Right kidney (tissue), 1 donor: Measurements from ENCODE around the gene UVSSA.
"Not testable (repeated sequence)": the region's sequence is repeated elsewhere in the genome, so short reads cannot be mapped to it uniquely, and the experiment has no call there.

Source experiments
- DNase-seq: peaks from one replicate; pipeline ENCODE4 v3.0.0-alpha.2; 2016

Gene UVSSA

DNA sequence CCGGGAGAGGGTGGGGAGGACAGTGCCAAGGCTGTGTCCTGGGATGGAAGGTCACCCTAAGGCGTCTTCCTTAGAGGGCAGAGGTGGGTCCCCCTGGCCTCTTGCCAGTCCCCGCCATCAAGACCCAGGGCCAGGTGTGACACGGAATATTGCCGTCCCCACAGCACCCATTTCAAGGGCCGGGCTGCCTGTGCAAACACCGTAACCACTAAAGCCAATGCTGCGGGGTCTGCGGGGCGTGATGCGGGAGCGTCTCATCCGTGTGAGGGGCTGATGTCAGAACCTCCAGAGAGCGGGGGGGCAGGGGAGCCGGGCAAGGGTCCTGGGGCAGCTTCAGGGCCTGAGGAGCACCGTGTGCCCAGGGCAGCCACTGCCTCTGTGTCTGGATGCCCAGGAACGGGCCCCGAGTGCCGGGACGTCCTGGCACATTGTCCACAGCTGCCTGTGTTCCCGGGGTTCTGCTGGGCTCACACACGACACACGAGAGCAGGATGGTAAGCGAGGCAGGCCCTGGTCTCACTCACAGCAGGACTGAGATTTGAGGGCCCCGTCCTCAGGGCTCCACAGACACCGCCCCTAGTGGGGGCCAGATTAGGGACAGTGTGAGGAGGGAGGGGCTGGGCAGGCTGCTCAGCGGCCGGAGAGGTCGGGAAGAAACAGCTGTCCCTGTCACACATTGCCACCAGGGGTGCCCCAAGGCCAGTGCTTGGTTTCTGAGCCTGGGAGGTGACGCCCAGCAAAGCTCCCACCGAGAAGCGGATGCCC, 30.0 kb downstream of the UVSSA start:
- DNase-seq: no peak

DNA sequence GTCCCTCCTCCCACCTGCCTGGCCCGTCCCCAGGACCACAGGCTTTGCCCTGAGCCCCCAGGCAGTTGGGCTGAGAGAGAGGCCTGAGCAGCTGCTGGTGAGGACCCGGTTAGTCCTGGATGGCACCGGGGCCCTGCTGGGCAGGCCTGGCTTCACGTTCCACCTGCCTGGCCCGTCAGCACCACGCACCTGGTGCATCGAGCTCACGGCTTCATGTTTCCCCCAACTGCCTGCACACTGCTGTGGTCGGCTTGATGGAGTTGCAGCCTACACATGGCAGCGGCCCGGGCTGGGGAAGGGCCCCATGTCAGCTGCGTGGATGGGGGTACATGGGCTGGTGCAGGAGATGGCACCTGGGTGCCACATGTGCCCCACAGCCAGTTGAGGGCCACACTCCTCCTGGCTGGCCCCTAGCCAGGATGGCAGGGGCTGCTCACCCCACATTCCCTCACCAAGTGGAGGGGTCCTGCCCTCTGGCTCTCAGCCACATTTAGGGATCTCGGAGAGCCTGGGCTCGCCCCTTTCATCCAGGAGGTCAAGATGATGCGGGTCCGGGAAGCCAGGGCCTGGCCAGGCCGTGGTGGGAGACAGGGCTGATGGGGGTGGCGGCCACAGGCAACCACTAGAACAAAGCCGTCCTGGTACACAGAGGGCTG, 30.7 kb downstream of the UVSSA start:
- DNase-seq: no peak

DNA sequence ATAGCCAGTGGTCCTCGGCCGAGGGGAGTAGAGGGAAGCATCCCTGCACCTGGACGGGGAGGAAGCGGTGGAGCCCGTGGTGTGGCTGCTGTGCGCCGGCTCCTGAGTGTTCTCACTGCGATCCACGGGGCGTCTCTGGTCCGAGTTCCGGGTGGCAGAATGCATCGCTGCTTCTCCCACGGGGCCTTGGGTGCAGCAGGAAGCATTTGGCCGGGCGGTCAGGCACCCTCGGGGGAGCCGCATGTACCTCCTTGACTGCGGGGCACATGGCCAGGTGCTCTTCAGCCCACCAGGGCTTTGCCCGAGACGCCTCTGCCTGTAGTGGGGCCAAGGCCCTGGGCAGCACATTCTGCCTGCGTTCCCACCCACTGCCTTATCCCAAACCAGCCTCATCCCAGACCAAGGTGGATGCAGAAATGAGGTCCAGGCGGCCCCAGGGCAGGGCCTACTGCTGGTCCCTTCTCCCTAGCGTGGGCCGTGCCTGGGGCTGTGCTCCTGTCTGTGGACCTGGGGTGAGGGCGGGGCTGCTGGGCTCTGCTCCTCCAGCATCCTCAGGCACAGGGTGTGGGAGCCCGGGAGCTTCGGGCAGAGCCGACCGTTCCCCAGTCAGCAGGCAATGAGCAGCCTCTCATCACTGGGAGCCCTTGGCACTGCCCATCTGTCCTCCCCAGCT, 31.7 kb downstream of the UVSSA start:
- no peak for DNase-seq

DNA sequence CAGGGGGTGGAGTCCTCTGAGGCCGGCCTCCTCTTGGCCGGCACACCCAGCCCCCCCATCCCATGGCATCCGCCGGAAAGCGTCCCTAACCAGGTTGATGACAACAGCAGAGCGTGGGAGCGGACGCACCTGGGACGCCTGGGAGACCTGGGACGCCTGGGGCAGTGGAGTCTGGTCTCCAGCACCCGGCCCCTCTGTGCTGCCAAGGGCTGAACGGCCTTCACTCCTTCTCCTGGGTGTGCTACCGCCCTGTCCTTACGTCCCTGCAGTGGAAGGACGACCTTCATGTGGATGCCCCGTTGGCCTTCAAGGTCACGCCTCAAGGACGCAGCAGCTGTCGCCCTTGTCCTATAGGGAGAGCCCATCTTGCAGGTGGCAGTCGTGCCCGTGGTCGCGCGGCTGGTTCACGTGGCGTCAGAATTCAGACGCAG, 32.4 kb downstream of the UVSSA start:
- DNase-seq: no peak

DNA sequence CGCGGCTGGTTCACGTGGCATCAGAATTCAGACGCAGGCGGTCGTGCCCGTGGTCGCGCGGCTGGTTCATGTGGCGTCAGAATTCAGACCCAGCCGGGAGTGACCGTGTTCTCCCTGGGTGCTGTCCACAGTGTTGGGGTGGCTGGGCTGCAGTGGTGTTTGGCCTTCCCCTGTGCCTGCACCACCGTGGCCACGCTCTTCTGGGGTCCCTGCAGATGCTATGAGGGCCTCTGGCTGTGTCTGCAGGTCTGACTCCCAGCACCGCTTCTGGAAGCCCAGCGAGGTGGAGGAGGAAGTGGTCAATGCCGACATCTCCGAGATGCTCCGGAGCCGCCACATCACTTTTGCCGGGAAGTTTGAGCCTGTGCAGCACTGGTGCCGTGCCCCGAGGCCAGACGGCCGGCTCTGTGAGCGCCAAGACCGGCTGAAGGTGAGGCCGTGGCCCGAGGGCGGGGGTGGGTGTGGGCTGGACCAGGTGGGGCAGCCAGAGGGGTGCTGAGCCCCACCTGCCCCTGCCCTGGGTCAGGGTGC, 32.9 kb downstream of the UVSSA start:
- DNase-seq: no peak

DNA sequence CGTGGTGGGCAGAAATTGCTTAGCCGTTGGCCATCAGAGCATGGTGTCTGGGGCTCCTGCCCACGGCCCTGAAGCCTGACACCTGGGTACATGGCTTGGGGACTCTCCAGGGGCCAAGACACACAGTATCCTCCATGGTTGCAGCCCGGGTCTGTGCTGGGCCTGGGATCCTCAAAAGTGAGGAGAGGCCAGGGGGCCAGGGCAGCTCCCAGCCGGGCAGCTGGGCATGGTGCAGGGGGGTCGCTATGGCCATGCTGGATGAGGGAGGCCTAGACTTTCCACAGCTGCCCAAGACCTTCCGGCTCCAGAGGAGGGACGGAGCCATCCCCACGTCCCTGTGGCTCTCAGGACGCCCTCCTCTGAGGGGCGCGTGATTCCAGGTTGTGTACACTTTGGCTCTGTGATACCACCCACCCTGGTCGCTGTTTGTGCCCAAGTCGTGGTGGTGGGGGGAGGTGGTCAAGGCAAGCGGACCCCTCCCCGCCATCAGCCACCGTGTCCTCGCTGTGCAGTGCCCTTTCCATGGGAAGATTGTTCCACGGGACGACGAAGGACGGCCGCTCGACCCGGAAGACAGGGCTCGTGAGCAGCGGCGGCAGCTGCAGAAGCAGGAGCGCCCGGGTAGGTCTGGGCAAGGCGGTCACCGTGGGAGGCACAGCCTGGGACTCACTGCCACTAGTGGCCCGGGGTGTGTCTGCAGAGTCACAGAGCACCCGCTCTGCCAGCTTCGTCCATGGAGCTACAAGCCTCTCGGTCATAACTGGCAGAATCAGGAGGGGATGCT, 33.6 kb downstream of the UVSSA start:
- no peak for DNase-seq

DNA sequence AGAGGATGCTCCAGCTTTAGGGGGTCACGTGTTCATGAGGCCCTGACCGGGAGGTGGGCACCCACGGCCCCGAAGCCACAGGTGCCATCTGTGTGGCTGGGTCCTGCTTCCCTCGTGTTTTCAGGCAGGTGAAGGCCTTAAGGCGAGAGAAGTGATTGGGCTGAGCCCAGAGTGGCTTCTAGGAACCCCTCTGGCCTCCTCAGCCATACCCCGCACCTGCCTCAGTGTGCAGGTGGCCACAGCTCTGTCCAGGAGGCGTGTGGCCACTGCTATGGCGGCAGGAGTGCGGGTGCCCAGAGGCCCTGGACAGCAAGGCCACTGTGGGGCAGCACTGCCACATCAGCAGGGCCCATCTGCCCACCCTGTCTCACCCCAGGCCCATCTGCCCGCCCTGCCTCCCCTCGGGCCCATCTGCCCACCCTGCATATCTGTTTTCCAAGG, 34.2 kb downstream of the UVSSA start:
- DNase-seq: no peak

DNA sequence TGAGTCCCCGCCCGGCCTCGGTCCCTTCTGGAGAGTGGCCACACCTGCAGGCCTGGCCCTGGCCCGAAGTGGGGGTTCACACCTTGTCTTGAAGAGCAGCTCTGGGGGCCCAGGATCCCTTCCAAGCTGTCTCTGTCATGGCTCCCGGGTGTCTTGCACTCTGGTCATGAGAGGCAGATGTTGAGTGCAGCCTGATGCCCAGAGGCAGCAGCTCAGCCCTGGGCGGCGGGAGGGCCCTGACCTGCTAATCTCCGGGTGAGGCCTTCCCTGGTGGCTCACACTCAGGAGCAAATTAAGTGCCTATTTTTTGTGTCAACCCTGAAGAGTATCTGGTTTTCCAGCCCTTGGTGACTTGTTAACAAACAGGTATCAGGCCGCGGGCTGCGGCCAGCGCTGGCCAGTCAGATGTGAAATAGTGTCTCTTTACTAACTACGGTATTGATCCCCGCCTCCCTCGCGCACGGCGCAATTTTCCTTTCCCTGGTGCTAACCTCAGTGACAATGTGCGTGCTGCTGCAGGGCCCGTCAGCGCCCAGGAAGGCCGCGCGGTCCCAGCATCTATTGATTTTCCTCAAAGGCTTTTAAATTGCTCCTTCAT, 35.0 kb downstream of the UVSSA start:
- no peak for DNase-seq

DNA sequence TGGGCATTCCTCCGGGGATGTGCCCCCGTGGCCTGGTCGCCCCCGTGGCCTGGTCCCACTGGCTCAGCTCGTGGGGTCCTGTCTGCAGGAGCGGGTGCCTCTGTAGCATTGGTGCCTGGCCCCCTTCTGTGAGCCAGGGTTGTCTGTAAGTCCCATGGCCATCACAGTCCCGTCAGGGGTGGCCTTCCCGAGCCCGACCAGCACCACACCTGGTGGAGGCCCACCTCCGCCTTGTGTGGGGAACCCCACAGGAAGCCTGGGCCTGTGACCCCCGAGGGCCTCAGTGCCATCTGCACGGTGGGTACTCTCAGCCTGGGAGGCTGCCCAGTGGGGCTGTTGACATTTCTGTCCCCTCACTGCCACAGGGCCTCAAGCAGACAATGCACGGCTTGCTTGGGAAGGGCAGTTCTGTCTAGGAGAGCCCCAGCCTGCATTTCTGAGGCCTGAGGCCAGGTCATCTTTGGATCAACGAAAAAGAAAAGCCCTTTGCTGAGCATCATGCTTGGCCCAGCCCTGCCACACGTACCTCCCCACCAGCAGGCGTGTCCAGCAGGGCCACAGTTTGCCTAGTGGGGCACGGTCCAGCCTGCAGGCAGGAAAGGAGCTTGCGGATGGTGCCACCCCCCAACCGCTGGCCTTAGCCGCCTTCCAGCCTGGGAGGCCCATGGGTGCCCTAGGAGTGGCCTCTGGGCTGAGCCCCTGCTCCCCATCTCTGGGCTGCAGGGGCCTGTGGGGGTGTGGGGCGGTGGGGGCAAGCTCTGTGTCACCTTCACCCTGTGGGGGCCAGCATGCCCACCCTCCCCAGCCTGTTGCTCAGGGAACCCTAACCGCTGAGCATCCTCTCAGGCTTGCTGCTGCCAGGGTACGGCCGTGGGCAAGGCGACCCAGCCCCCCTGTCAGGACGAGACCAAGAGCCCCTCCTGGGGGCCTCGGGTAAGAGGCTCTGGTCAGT, 36.0 kb downstream of the UVSSA start:
- DNase-seq: no peak

DNA sequence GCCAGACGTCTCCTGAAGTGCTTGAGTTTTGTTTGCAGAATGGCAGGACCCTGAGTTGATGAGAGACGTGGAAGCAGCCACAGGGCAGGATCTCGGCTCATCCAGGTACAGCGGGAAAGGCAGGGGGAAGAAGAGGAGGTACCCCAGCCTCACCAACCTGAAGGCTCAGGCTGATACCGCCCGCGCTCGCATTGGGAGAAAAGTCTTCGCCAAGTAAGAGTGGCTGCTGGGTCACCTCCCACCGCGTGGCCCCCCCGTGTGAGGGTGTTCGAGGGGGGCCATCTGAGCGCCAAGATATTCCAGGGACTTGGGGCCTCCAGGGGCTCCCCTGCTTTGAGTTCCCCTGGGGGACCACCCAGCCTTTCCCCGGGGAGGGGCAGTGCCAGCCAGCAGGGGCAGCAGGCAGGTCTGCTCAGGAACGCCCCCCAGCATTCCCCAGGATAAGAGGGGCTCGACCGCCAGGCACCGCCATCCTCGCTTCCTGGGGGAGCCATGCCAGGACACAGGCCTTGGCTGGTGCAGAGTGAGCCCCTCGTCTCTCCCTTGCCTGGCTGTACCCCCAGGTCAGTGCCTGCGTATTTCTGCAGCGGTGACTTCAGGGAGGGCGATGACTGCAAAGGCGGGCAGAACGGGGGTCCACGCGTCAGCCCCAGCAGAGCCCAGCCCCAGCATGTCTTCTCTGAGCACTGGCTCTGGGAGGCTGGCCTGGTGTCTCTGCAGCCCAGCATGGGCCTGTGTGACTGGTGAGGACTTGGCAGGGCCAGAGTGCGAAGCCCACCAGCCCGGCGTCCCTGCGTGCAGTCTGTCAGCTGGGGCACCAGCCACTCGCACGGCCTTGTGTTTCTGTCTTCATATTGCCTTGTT, 37.0 kb downstream of the UVSSA start:
- DNase-seq: no peak

DNA sequence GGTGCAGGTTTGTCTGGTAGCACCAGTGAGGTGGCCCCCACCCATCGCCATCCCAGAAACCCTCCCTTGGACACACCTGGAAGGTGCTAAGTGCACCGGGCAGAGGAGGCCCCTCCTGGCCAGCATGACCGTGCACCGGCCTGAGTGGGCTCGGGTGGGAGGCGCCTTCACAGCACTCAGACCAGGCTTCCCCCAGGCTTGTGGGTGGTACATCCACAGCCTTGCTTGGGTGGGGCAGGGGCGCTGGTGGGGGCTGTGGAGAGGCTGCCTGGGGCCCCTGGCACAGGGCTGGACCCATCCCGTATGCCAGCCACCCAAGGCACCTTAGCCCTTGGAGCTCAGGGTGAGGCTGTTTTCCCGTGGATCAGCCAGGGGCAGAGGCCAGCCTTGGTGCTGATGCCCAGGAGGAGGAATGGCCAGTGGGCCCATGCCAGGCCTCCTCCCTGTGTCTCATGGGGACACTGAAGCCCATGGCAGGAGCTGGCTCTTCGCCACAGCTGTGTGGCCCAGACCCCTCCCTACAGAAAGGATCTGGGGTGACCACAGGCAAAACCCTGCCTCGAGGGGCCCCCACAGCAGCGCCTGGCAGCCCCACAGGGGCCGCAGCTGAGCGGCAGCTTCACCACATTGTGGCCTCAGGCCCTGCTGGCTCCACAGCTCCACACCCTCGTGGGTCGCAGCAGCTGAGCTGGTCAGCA, 37.8 kb downstream of the UVSSA start:
- DNase-seq: no peak

DNA sequence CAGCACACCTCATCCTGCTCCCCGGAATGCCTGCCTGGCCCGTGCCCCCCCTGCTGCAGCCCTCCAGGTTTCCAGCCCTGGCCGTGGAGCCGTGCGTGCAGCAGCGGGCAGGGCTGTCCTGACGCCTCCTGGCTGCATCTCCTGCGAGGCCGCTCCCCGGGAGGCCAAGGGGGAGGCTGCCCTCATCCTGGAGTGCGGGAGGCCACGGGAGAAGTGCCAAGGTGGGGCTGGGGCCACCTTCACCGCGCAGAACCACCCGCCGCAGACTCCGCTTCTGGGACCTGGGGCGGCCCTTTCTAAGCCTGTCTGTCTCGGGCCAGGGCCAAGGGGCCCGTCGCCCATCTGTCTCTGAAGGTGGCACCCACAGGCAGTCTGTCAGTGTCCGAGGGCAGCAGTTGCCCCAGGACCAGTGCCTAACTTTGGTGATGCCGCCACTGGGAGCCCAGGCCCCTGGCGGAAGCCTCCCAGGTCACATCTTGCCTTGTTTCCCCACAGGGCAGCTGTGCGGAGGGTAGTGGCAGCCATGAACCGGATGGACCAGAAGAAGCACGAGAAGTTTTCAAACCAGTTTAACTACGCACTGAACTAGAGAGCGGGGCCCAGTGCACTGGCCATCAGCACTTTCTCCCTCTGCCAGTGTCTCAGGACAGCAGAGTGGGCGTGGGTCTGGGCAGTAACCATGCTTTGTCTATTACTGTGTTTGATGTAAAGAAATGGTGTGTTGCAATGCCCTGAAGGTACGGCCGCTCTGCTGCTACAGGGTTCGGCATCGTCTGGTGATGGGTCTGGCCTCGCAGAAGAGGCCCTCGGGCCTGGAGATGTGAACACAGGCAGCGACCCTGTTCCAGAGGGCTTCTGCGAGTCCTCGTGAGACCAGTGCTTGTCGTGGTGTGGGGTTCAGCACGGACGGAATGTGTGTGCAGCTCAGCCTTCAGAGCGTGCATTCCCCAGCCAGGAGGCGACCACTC, 38.6 kb downstream of the UVSSA start:
- no peak for DNase-seq

DNA sequence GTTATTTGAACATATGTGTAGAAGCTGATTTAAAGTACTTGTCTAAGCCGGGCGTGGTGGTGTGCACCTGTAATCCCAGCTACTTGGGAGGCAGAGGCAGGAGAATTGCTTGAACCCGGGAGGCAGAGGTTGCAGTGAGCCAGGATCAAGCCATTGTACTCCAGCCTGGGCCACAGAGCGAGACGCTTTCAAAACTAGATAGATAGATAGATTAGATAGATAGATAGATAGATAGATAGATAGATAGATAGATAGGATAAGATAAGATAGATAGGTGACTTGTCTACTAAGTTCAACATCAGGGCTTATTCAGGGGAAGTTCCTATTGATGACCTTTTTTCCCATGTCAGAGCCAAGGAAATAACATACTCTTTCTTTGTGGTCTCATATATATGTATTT, 46.4 kb downstream of the UVSSA start:
- not testable (repeated sequence) for DNase-seq

DNA sequence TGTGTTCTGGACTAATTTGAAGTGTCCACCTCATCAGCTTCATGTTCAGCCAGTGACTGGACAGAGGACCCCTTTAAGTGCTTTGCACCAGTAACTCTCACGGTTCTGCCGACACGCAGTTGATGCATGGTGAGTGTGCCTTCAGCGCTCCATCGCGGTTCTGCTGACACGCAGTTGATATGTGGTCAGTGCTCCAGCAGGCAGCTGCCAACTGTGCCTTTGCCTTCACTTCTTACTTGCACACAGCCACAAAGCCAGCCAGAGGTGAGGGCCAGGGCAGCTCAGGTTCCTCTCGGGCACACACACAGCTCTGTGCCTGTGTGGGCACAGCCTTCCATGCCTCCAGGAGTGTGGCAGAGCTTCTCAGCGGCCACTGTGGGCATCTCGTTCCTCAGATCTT, 46.9 kb downstream of the UVSSA start:
- no peak for DNase-seq

DNA sequence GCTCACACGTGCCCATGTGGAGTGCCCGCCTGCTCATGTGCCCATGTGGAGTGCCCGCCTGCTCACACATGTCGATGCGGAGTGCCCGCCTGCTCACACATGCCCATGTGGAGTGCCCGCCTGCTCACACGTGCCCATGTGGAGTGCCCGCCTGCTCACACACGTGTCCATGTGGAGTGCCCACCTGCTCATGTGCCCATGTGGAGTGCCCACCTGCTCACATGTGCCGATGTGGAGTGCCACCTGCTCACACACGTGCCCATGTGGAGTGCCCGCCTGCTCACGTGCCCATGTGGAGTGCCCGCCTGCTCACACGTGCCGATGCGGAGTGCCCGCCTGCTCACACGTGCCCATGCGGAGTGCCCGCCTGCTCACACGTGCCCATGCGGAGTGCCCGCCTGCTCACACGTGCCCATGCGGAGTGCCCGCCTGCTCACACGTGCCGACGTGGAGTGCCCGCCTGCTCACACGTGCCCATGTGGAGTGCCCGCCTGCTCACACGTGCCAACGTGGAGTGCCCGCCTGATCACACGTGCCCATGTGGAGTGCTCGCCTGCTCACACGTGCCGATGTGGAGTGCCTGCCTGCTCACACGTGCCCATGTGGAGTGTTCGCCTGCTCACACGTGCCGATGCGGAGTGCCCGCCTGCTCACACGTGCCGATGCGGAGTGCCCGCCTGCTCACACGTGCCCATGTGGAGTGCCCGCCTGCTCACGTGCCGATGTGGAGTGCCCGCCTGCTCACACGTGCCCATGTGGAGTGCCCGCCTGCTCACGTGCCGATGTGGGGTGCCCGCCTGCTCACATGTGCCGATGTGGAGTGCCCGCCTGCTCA, 47.8 kb downstream of the UVSSA start:
- DNase-seq: not testable (repeated sequence)

DNA sequence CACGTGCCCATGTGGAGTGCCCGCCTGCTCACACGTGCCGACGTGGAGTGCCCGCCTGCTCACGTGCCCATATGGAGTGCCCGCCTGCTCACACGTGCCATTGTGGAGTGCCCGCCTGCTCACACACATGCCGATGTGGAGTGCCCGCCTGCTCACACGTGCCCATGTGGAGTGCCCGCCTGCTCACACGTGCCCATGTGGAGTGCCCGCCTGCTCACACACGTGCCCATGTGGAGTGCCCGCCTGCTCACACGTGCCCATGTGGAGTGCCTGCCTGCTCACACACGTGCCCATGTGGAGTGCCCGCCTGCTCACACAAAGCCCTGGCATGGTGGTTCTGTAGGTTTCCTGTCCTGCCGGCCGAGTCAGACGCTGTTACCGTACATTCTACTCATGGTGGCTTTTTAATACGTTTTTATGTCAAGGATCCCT, 48.4 kb downstream of the UVSSA start:
- not testable (repeated sequence) for DNase-seq
